ENCODE results near the gene WDR72. TPM values are rescaled to one million over a fixed set of nuclear protein-coding genes. Genes with fewer than 3 reads are reported as not detected.

WDR72 gene
- total RNA-seq, 2 experiments from 2014 or later = not detected

DNA sequence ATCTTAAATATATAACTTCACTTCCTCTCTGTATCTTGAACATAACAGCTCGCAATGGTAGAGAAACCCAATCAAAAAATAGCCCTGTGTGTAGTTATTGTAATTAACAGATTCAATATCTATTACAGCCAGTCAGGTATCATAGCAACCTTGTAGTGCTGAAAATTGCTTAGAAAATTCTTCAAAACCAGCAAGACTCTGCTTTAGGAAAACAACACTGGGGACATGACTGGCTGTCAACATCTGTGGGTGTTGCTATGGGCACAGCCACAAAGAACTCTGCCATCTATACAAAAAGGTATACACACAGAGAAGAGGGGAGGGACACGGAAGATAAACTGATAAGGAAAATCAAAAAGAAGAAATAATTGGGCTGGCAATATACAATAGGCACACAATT is 101.2 kb downstream of the WDR72 start:
- Histone ChIP-seq H3K36me3 (ENCODE audit: insufficient read depth, low read length) (no peaks in the 10 kb centered on the region), H3K27ac (ENCODE audit: low read depth, low read length, poor library complexity, severe bottlenecking) (no peak overlapping the region), H4K20me1 (ENCODE audit: insufficient read depth, low read length) (no peaks in the 10 kb centered on the region), H3K79me2 (ENCODE audit: insufficient read depth, low read depth, low read length) (no peaks in the 10 kb centered on the region), H3K4me1 (ENCODE audit: insufficient read depth, low read length, poor library complexity, severe bottlenecking) (no peaks in the 10 kb centered on the region), H3K9me2 (ENCODE audit: insufficient read depth, low read length) (no peaks in the 10 kb centered on the region), H3K9me3 (ENCODE audit: low read length) (no peaks in the 10 kb centered on the region), H3K4me2 (ENCODE audit: low read length) (no peak overlapping the region), H2AFZ (ENCODE audit: low read length) (no peak overlapping the region), H3K4me3 (ENCODE audit: low read depth, low read length, poor library complexity, severe bottlenecking) (no peak overlapping the region)
- TF ChIP-seq, protein P1, sequence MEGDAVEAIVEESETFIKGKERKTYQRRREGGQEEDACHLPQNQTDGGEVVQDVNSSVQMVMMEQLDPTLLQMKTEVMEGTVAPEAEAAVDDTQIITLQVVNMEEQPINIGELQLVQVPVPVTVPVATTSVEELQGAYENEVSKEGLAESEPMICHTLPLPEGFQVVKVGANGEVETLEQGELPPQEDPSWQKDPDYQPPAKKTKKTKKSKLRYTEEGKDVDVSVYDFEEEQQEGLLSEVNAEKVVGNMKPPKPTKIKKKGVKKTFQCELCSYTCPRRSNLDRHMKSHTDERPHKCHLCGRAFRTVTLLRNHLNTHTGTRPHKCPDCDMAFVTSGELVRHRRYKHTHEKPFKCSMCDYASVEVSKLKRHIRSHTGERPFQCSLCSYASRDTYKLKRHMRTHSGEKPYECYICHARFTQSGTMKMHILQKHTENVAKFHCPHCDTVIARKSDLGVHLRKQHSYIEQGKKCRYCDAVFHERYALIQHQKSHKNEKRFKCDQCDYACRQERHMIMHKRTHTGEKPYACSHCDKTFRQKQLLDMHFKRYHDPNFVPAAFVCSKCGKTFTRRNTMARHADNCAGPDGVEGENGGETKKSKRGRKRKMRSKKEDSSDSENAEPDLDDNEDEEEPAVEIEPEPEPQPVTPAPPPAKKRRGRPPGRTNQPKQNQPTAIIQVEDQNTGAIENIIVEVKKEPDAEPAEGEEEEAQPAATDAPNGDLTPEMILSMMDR (conservative IDR thresholded peaks at IDR 0.05; ENCODE audit: low read length) = no peak
- no peak for TF ChIP-seq EZH2phosphoT487 (IDR thresholded peaks at IDR 0.05; ENCODE audit: borderline replicate concordance, low read depth, low read length)
- intact Hi-C loops (cut with micrococcal nuclease; ENCODE audit: unreplicated experiment) = no loop called here
- CTCF ChIA-PET (ENCODE audit: unreplicated experiment) = no interaction called here
- POLR2A ChIA-PET = interaction anchor here (0.5 to 1.3 kb wide), 2 partner anchors 10 to 106 kb away, joined by 3 to 10 read pairs; no protein-coding TSS in a partner anchor
- no peak for DNase-seq (ENCODE audit: low spot score)
- no TSS peak for BruUV-seq (replicated peaks)

DNA sequence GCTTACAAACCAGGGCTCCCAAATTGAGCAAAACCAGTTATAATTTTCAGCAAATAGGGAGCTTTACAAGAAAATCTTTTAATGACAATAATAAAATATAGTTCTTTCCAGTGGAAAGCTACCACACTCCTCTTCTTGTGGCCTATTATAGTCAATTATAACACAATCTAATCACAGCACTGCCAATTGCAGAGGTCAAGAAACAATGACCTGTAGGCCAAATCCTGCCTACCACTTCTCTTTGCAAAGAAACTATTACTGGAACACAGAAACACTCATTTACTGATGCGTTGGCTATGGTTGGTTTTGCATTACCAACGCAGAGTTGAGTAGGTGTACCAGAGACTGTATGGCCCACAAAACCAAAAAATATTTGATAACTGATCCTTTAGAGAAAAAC is 110.5 kb downstream of the WDR72 start:
- Histone ChIP-seq H3K9me2 (ENCODE audit: insufficient read depth, low read length) (no peaks in the 10 kb centered on the region), H3K4me3 (ENCODE audit: low read depth, low read length, poor library complexity, severe bottlenecking) (no peak overlapping the region), H2AFZ (ENCODE audit: low read length) (no peak overlapping the region), H4K20me1 (ENCODE audit: insufficient read depth, low read length) (no peaks in the 10 kb centered on the region), H3K36me3 (ENCODE audit: insufficient read depth, low read length) (no peaks in the 10 kb centered on the region), H3K4me1 (ENCODE audit: insufficient read depth, low read length, poor library complexity, severe bottlenecking) (no peaks in the 10 kb centered on the region), H3K79me2 (ENCODE audit: insufficient read depth, low read depth, low read length) (no peaks in the 10 kb centered on the region), H3K27ac (ENCODE audit: low read depth, low read length, poor library complexity, severe bottlenecking) (no peak overlapping the region), H3K9me3 (ENCODE audit: low read length) (no peaks in the 10 kb centered on the region), H3K4me2 (ENCODE audit: low read length) (no peak overlapping the region)
- BruUV-seq (replicated peaks) = no TSS peak
- POLR2A ChIA-PET = no interaction called here
- DNase-seq (ENCODE audit: low spot score) = no peak
- TF ChIP-seq, protein P1 (conservative IDR thresholded peaks at IDR 0.05; ENCODE audit: low read length) = no peak
- intact Hi-C loops (cut with micrococcal nuclease; ENCODE audit: unreplicated experiment) = no loop called here
- CTCF ChIA-PET (ENCODE audit: unreplicated experiment) = no interaction called here

DNA sequence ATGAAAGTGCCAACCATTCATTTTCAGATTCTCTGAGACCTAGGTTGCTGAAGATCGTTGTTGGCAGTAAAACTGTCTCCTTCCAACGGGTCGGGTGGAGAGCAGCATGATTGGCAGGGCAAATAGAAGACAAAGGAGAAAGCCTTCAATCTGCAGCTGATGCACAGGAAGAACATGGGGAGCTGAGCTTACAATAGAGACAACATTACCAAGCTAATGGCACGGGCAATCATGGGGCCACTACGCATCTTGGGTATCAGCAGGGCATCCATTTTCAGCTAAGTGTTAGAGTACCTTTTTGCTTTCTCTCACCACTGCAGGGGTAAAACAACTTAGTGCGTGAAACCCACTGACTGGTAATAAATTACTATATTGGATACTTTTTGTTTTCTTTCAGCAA is 114.8 kb downstream of the WDR72 start:
- Histone ChIP-seq H3K9me3 (ENCODE audit: low read length) (no peaks in the 10 kb centered on the region), H3K36me3 (ENCODE audit: insufficient read depth, low read length) (no peaks in the 10 kb centered on the region), H3K79me2 (ENCODE audit: insufficient read depth, low read depth, low read length) (no peaks in the 10 kb centered on the region), H4K20me1 (ENCODE audit: insufficient read depth, low read length) (no peaks in the 10 kb centered on the region), H3K4me3 (ENCODE audit: low read depth, low read length, poor library complexity, severe bottlenecking) (no peak overlapping the region), H2AFZ (ENCODE audit: low read length) (no peak overlapping the region), H3K9me2 (ENCODE audit: insufficient read depth, low read length) (no peaks in the 10 kb centered on the region), H3K4me2 (ENCODE audit: low read length) (no peak overlapping the region), H3K4me1 (ENCODE audit: insufficient read depth, low read length, poor library complexity, severe bottlenecking) (no peaks in the 10 kb centered on the region), H3K27ac (ENCODE audit: low read depth, low read length, poor library complexity, severe bottlenecking) (no peak overlapping the region)
- intact Hi-C loops (cut with micrococcal nuclease; ENCODE audit: unreplicated experiment) = no loop called here
- no peak for DNase-seq (ENCODE audit: low spot score)
- BruUV-seq (replicated peaks) = no TSS peak
- POLR2A ChIA-PET = no interaction called here
- CTCF ChIA-PET (ENCODE audit: unreplicated experiment) = no interaction called here
- no peak for TF ChIP-seq EZH2phosphoT487 (IDR thresholded peaks at IDR 0.05; ENCODE audit: borderline replicate concordance, low read depth, low read length)
- TF ChIP-seq, protein P1 (conservative IDR thresholded peaks at IDR 0.05; ENCODE audit: low read length) = no peak
